ENCODE data around the gene GET4.

- TF ChIP-seq CTCF (IDR thresholded peaks at IDR 0.05; ENCODE audit: poor library complexity) (no peak), EZH2phosphoT487 (IDR thresholded peaks at IDR 0.05; ENCODE audit: low read depth, severe bottlenecking, unreplicated experiment) (no peak), EZH2 (IDR thresholded peaks at IDR 0.05; ENCODE audit: borderline replicate concordance) (no peak)
Measured at GRCh38 chr7:885261-885892, 9.0 kb downstream of the GET4 start.

All from hepatocyte (in vitro differentiated cells).